ENCODE data around the gene DDX10. TPM values are rescaled to one million over a fixed set of nuclear protein-coding genes. Genes with fewer than 3 reads are reported as not detected.

Gene DDX10
- total RNA-seq, 1 experiment from 2014 or later = 72.2 TPM

GRCh38 chr11:108788565-108789199 lies 123.8 kb downstream of the DDX10 start:
- intact Hi-C loops (cut with micrococcal nuclease; ENCODE audit: unreplicated experiment) = no loop called here
- CTCF ChIA-PET = interaction anchor here (0.6 to 1.0 kb wide), 2 partner anchors 83 to 179 kb away, joined by 3 to 4 read pairs; no protein-coding TSS in a partner anchor
- no peak overlapping the region for H3K4me3 ChIP-seq (ENCODE audit: low read depth, low read length, poor library complexity, severe bottlenecking)
- peaks cover 9% of the 10 kb centered on the region for H3K4me1 ChIP-seq (ENCODE audit: insufficient read depth, low read length, poor library complexity, severe bottlenecking)
- H3K36me3 ChIP-seq (ENCODE audit: insufficient read depth, low read length, poor library complexity, severe bottlenecking) = no peaks in the 10 kb centered on the region
- DNase-seq (ENCODE audit: low spot score) = peak; percentile 65
- no peaks in the 10 kb centered on the region for H3K9me3 ChIP-seq (ENCODE audit: low read depth, low read length, poor library complexity, severe bottlenecking)
- no TSS peak for BruUV-seq (replicated peaks)
- peak; percentile 71 for TF ChIP-seq CTCF (conservative IDR thresholded peaks at IDR 0.05; ENCODE audit: low read depth, low read length)
- TF ChIP-seq EZH2 (IDR thresholded peaks at IDR 0.05; ENCODE audit: borderline replicate concordance, low read depth, low read length, poor library complexity, severe bottlenecking) = no peak
- POLR2A ChIA-PET (ENCODE audit: low non-redundant PET) = no interaction called here
- no peak overlapping the region for H3K27ac ChIP-seq (ENCODE audit: low read depth, low read length, poor library complexity, severe bottlenecking)
- no peaks in the 10 kb centered on the region for H3K27me3 ChIP-seq (replicated peaks; ENCODE audit: insufficient read depth, low read depth, low read length, poor library complexity)

DNA sequence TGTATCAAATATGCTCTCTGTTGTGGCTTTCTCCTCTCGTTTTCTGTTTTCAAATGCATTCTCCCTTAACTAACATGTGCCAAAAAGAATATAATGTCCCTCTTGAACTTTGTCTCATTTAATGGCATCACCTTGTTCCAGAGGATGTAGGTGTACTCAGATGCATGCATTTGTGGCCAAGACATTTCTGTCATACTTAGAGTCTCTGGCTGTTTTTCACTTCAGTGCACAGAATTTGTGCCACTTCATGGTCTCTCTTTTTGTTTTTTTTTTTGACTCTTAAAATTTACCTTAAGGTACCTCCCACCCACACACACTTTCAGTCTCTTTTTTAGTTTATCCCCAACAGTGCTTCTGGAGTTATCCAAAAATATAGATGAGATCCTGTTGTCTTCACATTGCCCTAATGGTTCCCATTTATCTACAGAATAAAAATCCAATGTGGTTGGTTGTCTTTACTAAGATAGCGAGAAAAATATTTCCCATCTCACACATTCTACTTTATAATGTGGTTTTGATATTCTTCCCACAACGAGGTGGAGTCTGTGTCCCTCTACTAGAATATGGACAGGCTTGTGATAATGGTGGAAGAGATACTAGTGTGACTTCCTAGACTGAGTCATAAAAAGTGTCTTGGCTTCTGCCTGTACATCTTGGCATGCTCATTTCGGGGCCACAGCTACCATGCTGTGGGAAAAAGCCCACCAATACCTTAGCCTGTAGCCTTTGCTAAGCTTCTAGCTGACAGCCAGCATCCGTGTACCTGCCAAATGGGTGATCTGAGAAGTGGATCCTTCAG lies 125.8 kb downstream of the DDX10 start:
- Histone ChIP-seq H3K4me3 (ENCODE audit: low read depth, low read length, poor library complexity, severe bottlenecking) (no peak overlapping the region), H3K36me3 (ENCODE audit: insufficient read depth, low read length, poor library complexity, severe bottlenecking) (no peaks in the 10 kb centered on the region), H3K4me1 (ENCODE audit: insufficient read depth, low read length, poor library complexity, severe bottlenecking) (peaks cover 9% of the 10 kb centered on the region), H3K9me3 (ENCODE audit: low read depth, low read length, poor library complexity, severe bottlenecking) (no peaks in the 10 kb centered on the region), H3K27me3 (replicated peaks; ENCODE audit: insufficient read depth, low read depth, low read length, poor library complexity) (no peaks in the 10 kb centered on the region), H3K27ac (ENCODE audit: low read depth, low read length, poor library complexity, severe bottlenecking) (no peak overlapping the region)
- no peak for TF ChIP-seq EZH2 (IDR thresholded peaks at IDR 0.05; ENCODE audit: borderline replicate concordance, low read depth, low read length, poor library complexity, severe bottlenecking)
- TF ChIP-seq CTCF (conservative IDR thresholded peaks at IDR 0.05; ENCODE audit: low read depth, low read length) = no peak
- CTCF ChIA-PET = no interaction called here
- POLR2A ChIA-PET (ENCODE audit: low non-redundant PET) = no interaction called here
- DNase-seq (ENCODE audit: low spot score) = no peak
- no TSS peak for BruUV-seq (replicated peaks)
- intact Hi-C loops (cut with micrococcal nuclease; ENCODE audit: unreplicated experiment) = no loop called here

- H3K9me3 ChIP-seq (ENCODE audit: low read depth, low read length, poor library complexity, severe bottlenecking) = no peaks in the 10 kb centered on the region
- no TSS peak for BruUV-seq (replicated peaks)
- H3K4me3 ChIP-seq (ENCODE audit: low read depth, low read length, poor library complexity, severe bottlenecking) = no peak overlapping the region
- no peak for DNase-seq (ENCODE audit: low spot score)
- ChIA-PET CTCF (no interaction called here), POLR2A (ENCODE audit: low non-redundant PET) (no interaction called here)
- TF ChIP-seq EZH2 (IDR thresholded peaks at IDR 0.05; ENCODE audit: borderline replicate concordance, low read depth, low read length, poor library complexity, severe bottlenecking) (no peak), CTCF (conservative IDR thresholded peaks at IDR 0.05; ENCODE audit: low read depth, low read length) (no peak)
- H3K27ac ChIP-seq (ENCODE audit: low read depth, low read length, poor library complexity, severe bottlenecking) = no peak overlapping the region
- intact Hi-C loops (cut with micrococcal nuclease; ENCODE audit: unreplicated experiment) = no loop called here
- H3K4me1 ChIP-seq (ENCODE audit: insufficient read depth, low read length, poor library complexity, severe bottlenecking) = peaks cover 9% of the 10 kb centered on the region
- H3K36me3 ChIP-seq (ENCODE audit: insufficient read depth, low read length, poor library complexity, severe bottlenecking) = no peaks in the 10 kb centered on the region
- H3K27me3 ChIP-seq (replicated peaks; ENCODE audit: insufficient read depth, low read depth, low read length, poor library complexity) = no peaks in the 10 kb centered on the region
Observed at GRCh38 chr11:108793138-108793537, 128.3 kb downstream of the DDX10 start.

Data from A673 (cell line).